Hepatocyte (in vitro differentiated cells): Measurements from ENCODE around the gene STIMATE.

ENCODE experiments used
- EZH2 ChIP-seq: fragments of 200-600 bp; sonication (generic); IDR thresholded peaks from 2 replicates; pipeline ENCODE4 v1.6.1; 2016; ENCODE audit warnings: antibody characterized with exemption, mild to moderate bottlenecking, borderline replicate concordance
- EZH2phosphoT487 ChIP-seq: fragments of 200-600 bp; sonication (generic); IDR thresholded peaks from one replicate; pipeline ENCODE4 v1.6.1; 2018; ENCODE audit warnings: antibody characterized with exemption, mild to moderate bottlenecking, low read depth, moderate library complexity; ENCODE audit not compliant: unreplicated experiment, severe bottlenecking
- TF ChIP-seq, protein P1 (sequence below): fragments of 200-600 bp; sonication (generic); IDR thresholded peaks from 2 replicates; pipeline ENCODE4 v1.5.1; 2016; ENCODE audit warnings: antibody characterized with exemption, mild to moderate bottlenecking; ENCODE audit not compliant: poor library complexity

DNA sequence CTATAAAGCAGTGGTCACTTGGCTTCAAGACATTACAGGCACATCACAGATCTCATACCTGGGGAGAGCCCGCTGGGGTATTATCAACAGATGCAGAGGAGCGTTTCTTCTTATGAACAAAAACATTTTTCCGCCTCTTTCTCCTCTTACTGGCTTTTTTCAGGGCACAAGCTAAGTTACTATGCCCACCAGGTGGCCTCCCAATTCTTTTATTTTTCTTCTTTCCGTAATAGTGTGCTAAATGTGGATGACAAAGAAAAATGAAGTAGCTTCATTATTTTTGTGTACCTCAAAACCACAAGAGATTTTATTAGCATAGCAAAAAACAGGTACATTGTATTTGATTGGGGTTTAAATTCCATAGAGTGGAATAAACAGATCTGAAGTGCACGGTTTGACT is 10.1 kb upstream of the STIMATE start:
- TF ChIP-seq, protein P1, sequence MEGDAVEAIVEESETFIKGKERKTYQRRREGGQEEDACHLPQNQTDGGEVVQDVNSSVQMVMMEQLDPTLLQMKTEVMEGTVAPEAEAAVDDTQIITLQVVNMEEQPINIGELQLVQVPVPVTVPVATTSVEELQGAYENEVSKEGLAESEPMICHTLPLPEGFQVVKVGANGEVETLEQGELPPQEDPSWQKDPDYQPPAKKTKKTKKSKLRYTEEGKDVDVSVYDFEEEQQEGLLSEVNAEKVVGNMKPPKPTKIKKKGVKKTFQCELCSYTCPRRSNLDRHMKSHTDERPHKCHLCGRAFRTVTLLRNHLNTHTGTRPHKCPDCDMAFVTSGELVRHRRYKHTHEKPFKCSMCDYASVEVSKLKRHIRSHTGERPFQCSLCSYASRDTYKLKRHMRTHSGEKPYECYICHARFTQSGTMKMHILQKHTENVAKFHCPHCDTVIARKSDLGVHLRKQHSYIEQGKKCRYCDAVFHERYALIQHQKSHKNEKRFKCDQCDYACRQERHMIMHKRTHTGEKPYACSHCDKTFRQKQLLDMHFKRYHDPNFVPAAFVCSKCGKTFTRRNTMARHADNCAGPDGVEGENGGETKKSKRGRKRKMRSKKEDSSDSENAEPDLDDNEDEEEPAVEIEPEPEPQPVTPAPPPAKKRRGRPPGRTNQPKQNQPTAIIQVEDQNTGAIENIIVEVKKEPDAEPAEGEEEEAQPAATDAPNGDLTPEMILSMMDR = no peak
- TF ChIP-seq EZH2 (no peak), EZH2phosphoT487 (no peak)
